ENCODE measurements around the gene CIB4.

Gene CIB4

GRCh38 chr2:26642429-26642828, 1.3 kb upstream of the CIB4 start:
- DNase-seq (ENCODE audit: low read depth in 2 of 2), result no peak

GRCh38 chr2:26640331-26640745, 828 bp downstream of the CIB4 start:
- no peak for DNase-seq (ENCODE audit: low read depth in 2 of 2)

GRCh38 chr2:26639685-26640243, 1.4 kb downstream of the CIB4 start:
- no peak for DNase-seq (ENCODE audit: low read depth in 2 of 2)

- DNase-seq (ENCODE audit: low read depth in 2 of 2), result no peak
These were observed 3.3 kb downstream of the CIB4 start for GRCh38 chr2:26637811-26638310.

GRCh38 chr2:26636935-26637334, 4.2 kb downstream of the CIB4 start:
- DNase-seq (ENCODE audit: low read depth in 2 of 2), result no peak

GRCh38 chr2:26635401-26635800, 5.8 kb downstream of the CIB4 start:
- DNase-seq (ENCODE audit: low read depth in 2 of 2), result no peak

- DNase-seq (ENCODE audit: low read depth in 2 of 2), result no peak
These were observed 6.4 kb downstream of the CIB4 start for GRCh38 chr2:26634636-26635230.

GRCh38 chr2:26633993-26634595, 7.1 kb downstream of the CIB4 start:
- no peak for DNase-seq (ENCODE audit: low read depth in 2 of 2)

GRCh38 chr2:26633351-26633945, 7.7 kb downstream of the CIB4 start:
- DNase-seq (ENCODE audit: low read depth in 2 of 2), result no peak

- DNase-seq (ENCODE audit: low read depth in 2 of 2), result no peak
These were observed 8.5 kb downstream of the CIB4 start for GRCh38 chr2:26632624-26633185.

GRCh38 chr2:26631401-26632170, 9.6 kb downstream of the CIB4 start:
- no peak for DNase-seq (ENCODE audit: low read depth in 2 of 2)

- DNase-seq (ENCODE audit: low read depth in 2 of 2), result no peak
These were observed 10.4 kb downstream of the CIB4 start for GRCh38 chr2:26630669-26631360.

GRCh38 chr2:26630235-26630634, 10.9 kb downstream of the CIB4 start:
- no peak for DNase-seq (ENCODE audit: low read depth in 2 of 2)

GRCh38 chr2:26629751-26630150, 11.4 kb downstream of the CIB4 start:
- DNase-seq (ENCODE audit: low read depth in 2 of 2), result no peak

- no peak for DNase-seq (ENCODE audit: low read depth in 2 of 2)
These were observed 11.9 kb downstream of the CIB4 start for GRCh38 chr2:26629346-26629630.

- no peak for DNase-seq (ENCODE audit: low read depth in 2 of 2)
These were observed 12.4 kb downstream of the CIB4 start for GRCh38 chr2:26628561-26629345.

GRCh38 chr2:26627350-26628105, 13.6 kb downstream of the CIB4 start:
- no peak for DNase-seq (ENCODE audit: low read depth in 2 of 2)

- DNase-seq (ENCODE audit: low read depth in 2 of 2), result no peak
These were observed 14.6 kb downstream of the CIB4 start for GRCh38 chr2:26626606-26627005.

- no peak for DNase-seq (ENCODE audit: low read depth in 2 of 2)
These were observed 17.3 kb downstream of the CIB4 start for GRCh38 chr2:26623541-26624495.

Data from stimulated activated CD8-positive, alpha-beta memory T cell treated with anti-CD3 and anti-CD28 coated beads, Interleukin-2, amount 100 ng/mL, for 1 hour (primary cell).